ENCODE results near the gene SMARCB1. TPM values are rescaled to one million over a fixed set of nuclear protein-coding genes. Genes with fewer than 3 reads are reported as not detected.

Gene SMARCB1
- total RNA-seq, 2 experiments from 2014 or later = 94.3 to 94.5 TPM

- Mint-ChIP-seq H3K27ac (no peak within 1 kb of the TSS), H3K27me3 (no peaks in the 10 kb centered on the region), H3K4me3 (peak within 1 kb of the TSS; percentile 54), H3K36me3 (no peaks in the 10 kb centered on the region), H3K4me1 (peaks cover 9% of the 10 kb centered on the region), H3K9me3 (no peaks in the 10 kb centered on the region)
- no peak for DNase-seq
Observed at GRCh38 chr22:23754220-23754919, 32.4 kb upstream of the SMARCB1 start, which contains the start of gene VPREB3. Gene VPREB3 (minus strand): TSS chr22:23754425. CDS start chr22:23754363, 62 bp downstream.

- H3K4me1 Mint-ChIP-seq = peaks cover 7% of the 10 kb centered on the region
- no peak overlapping the region for H3K4me3 Mint-ChIP-seq
- H3K27ac Mint-ChIP-seq = no peak overlapping the region
- no peaks in the 10 kb centered on the region for H3K9me3 Mint-ChIP-seq
- no peaks in the 10 kb centered on the region for H3K27me3 Mint-ChIP-seq
- no peak for DNase-seq
- no peaks in the 10 kb centered on the region for H3K36me3 Mint-ChIP-seq
Observed at GRCh38 chr22:23754980-23755636, 31.7 kb upstream of the SMARCB1 start.

- Mint-ChIP-seq H3K9me3 (no peaks in the 10 kb centered on the region), H3K36me3 (peaks cover 2% of the 10 kb centered on the region), H3K4me3 (no peak overlapping the region), H3K27me3 (no peaks in the 10 kb centered on the region), H3K4me1 (peaks cover 3% of the 10 kb centered on the region), H3K27ac (no peak overlapping the region)
- no peak for DNase-seq
Observed at GRCh38 chr22:23755711-23756110, 31.1 kb upstream of the SMARCB1 start.

- H3K27ac Mint-ChIP-seq = no peak overlapping the region
Observed at GRCh38 chr22:23756891-23757290, 29.9 kb upstream of the SMARCB1 start.

GRCh38 chr22:23759566-23759965 is 27.2 kb upstream of the SMARCB1 start:
- H3K27me3 Mint-ChIP-seq = no peaks in the 10 kb centered on the region
- H3K9me3 Mint-ChIP-seq = no peaks in the 10 kb centered on the region
- H3K4me1 Mint-ChIP-seq = peaks cover 20% of the 10 kb centered on the region
- no peak overlapping the region for H3K27ac Mint-ChIP-seq
- no peak overlapping the region for H3K4me3 Mint-ChIP-seq
- no peak for DNase-seq
- H3K36me3 Mint-ChIP-seq = peaks cover 7% of the 10 kb centered on the region

More at GRCh38 chr22:23756891-23757290, 29.9 kb upstream of the SMARCB1 start:
- no peaks in the 10 kb centered on the region for H3K9me3 Mint-ChIP-seq
- no peak for DNase-seq
- peaks cover 3% of the 10 kb centered on the region for H3K4me1 Mint-ChIP-seq
- no peaks in the 10 kb centered on the region for H3K27me3 Mint-ChIP-seq
- H3K36me3 Mint-ChIP-seq = peaks cover 2% of the 10 kb centered on the region
- H3K4me3 Mint-ChIP-seq = no peak overlapping the region

- Mint-ChIP-seq H3K27me3 (no peaks in the 10 kb centered on the region), H3K4me1 (peaks cover 25% of the 10 kb centered on the region), H3K4me3 (no peak overlapping the region), H3K27ac (no peak overlapping the region), H3K36me3 (peaks cover 7% of the 10 kb centered on the region), H3K9me3 (no peaks in the 10 kb centered on the region)
- DNase-seq = no peak
Observed at GRCh38 chr22:23760056-23760455, 26.7 kb upstream of the SMARCB1 start.

GRCh38 chr22:23762842-23763578 is 23.8 kb upstream of the SMARCB1 start, which contains the start of gene C22orf15:
Gene C22orf15 (plus strand): TSS chr22:23762990. CDS start chr22:23763307, 317 bp downstream.
- Mint-ChIP-seq H3K27me3 (no peaks in the 10 kb centered on the region), H3K36me3 (peaks cover 10% of the 10 kb centered on the region), H3K9me3 (no peaks in the 10 kb centered on the region), H3K4me3 (peak within 1 kb of the TSS; percentile 70), H3K4me1 (peaks cover 39% of the 10 kb centered on the region), H3K27ac (peak within 1 kb of the TSS; percentile 81)
- peak; percentile 32 for DNase-seq

- H3K9me3 Mint-ChIP-seq = no peaks in the 10 kb centered on the region
- H3K27ac Mint-ChIP-seq = peak overlapping the region; percentile 81
- peaks cover 10% of the 10 kb centered on the region for H3K36me3 Mint-ChIP-seq
- peak overlapping the region; percentile 70 for H3K4me3 Mint-ChIP-seq
- DNase-seq = peak; percentile 69
- H3K4me1 Mint-ChIP-seq = peaks cover 39% of the 10 kb centered on the region
- no peaks in the 10 kb centered on the region for H3K27me3 Mint-ChIP-seq
Observed at GRCh38 chr22:23763579-23763945, 23.2 kb upstream of the SMARCB1 start.

GRCh38 chr22:23763954-23764353 is 22.8 kb upstream of the SMARCB1 start:
- Mint-ChIP-seq H3K4me1 (peaks cover 39% of the 10 kb centered on the region), H3K27me3 (no peaks in the 10 kb centered on the region), H3K4me3 (peak overlapping the region; percentile 70), H3K9me3 (no peaks in the 10 kb centered on the region), H3K36me3 (peaks cover 10% of the 10 kb centered on the region), H3K27ac (peak overlapping the region; percentile 66)
- no peak for DNase-seq

GRCh38 chr22:23764899-23765881 is 21.6 kb upstream of the SMARCB1 start:
- no peaks in the 10 kb centered on the region for H3K9me3 Mint-ChIP-seq
- peak overlapping the region; percentile 58 for H3K4me3 Mint-ChIP-seq
- H3K27me3 Mint-ChIP-seq = no peaks in the 10 kb centered on the region
- peaks cover 10% of the 10 kb centered on the region for H3K36me3 Mint-ChIP-seq
- H3K4me1 Mint-ChIP-seq = peaks cover 40% of the 10 kb centered on the region
- H3K27ac Mint-ChIP-seq = peak overlapping the region; percentile 31
- DNase-seq = no peak

GRCh38 chr22:23767303-23767672 is 19.5 kb upstream of the SMARCB1 start:
- Mint-ChIP-seq H3K27ac (peak overlapping the region; percentile 84), H3K9me3 (no peaks in the 10 kb centered on the region), H3K4me3 (peak overlapping the region; percentile 82), H3K27me3 (no peaks in the 10 kb centered on the region), H3K36me3 (peaks cover 8% of the 10 kb centered on the region), H3K4me1 (peaks cover 48% of the 10 kb centered on the region)
- DNase-seq = no peak

GRCh38 chr22:23767673-23768548 is 18.9 kb upstream of the SMARCB1 start, which contains the start of gene CHCHD10:
Gene CHCHD10 (minus strand): TSS chr22:23767972. CDS start chr22:23767874, 98 bp downstream.
- Mint-ChIP-seq H3K4me1 (peaks cover 44% of the 10 kb centered on the region), H3K27ac (peak within 1 kb of the TSS; percentile 84), H3K4me3 (peak within 1 kb of the TSS; percentile 82), H3K9me3 (no peaks in the 10 kb centered on the region), H3K36me3 (peaks cover 6% of the 10 kb centered on the region), H3K27me3 (no peaks in the 10 kb centered on the region)
- peak; percentile 86 for DNase-seq

GRCh38 chr22:23769321-23769965 is 17.3 kb upstream of the SMARCB1 start:
- H3K4me3 Mint-ChIP-seq = no peak overlapping the region
- H3K27ac Mint-ChIP-seq = no peak overlapping the region
- H3K4me1 Mint-ChIP-seq = peaks cover 30% of the 10 kb centered on the region
- DNase-seq = no peak
- no peaks in the 10 kb centered on the region for H3K9me3 Mint-ChIP-seq
- H3K27me3 Mint-ChIP-seq = no peaks in the 10 kb centered on the region
- H3K36me3 Mint-ChIP-seq = peaks cover 3% of the 10 kb centered on the region
